Stimulated activated CD8-positive, alpha-beta memory T cell treated with anti-CD3 and anti-CD28 coated beads, Interleukin-2, amount 100 ng/mL, for 1 hour (primary cell): Measurements from ENCODE around the gene BMPER.

Source experiments
- DNase-seq, 2 donors: peaks; one replicate each; pipeline ENCODE4 v3.0.0-alpha.2; 2020; ENCODE audit warnings: low read depth in 2 of 2

BMPER gene

GRCh38 chr7:34091321-34091917 lies 186.1 kb downstream of the BMPER start:
- no peak for DNase-seq

DNA sequence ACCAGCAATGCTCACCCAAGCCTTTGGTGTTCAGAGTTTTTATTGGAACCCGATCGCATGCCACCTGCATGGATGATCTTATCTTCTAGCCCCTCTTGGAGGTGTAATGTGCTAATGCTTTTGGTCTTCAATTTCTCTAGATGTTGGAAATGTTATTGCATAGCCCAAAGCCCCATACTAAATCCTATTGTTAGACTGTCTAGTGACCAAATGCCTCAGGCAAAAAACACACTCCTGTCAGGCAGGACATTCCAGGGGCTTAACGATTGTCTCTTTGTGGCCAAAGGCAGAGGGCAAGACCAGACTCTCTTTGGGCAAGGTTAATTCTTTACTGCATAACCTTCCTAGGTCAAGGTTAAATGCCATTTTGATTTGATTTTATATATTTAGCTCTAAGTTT lies 187.9 kb downstream of the BMPER start:
- no peak for DNase-seq

- no peak for DNase-seq
Observed at GRCh38 chr7:34096198-34096651, 190.9 kb downstream of the BMPER start.

- DNase-seq = no peak
Observed at GRCh38 chr7:34096777-34097176, 191.4 kb downstream of the BMPER start.

DNA sequence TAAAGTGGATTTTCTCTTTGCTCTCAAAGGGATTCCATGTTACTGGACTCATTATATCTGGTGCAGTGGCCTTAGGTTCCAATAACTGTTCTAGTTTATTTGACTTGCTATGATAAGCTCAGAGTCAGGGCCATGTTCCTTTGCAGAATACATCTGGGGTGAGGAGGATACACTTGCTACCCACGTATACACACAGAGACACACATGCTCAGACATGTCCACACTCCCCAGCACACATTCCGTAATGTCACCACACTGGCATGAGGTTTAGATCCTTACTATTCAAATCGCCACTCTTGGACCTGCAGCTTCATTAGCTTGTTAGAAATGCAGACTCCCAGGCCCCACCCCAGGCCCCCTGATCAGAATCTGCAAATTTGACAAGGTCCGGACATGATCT lies 195.3 kb downstream of the BMPER start:
- DNase-seq = no peak

DNA sequence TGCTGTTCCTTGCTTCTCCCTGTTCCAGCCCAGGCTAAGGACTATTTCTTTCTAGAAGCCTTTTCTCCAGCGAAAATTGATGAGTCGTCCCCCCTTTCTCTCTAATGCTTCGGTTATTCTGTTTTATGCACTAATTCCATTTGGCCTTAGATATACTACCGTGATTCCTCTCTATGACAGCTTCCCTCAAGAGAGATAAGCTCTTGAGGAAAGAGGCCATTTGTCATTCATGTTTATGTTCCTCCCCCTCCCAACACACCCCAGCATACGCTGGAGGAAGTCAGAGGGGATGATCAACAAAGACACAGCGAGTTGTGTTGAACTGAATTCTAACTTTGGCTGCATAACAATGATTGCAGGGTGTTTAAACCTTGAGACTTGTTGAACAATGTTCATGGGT lies 198.8 kb downstream of the BMPER start:
- DNase-seq = no peak

GRCh38 chr7:34104992-34105391 lies 199.7 kb downstream of the BMPER start:
- no peak for DNase-seq

- no peak for DNase-seq
Observed at GRCh38 chr7:34107276-34107675, 201.9 kb downstream of the BMPER start.

GRCh38 chr7:34108165-34108564 lies 202.8 kb downstream of the BMPER start:
- DNase-seq = no peak

DNA sequence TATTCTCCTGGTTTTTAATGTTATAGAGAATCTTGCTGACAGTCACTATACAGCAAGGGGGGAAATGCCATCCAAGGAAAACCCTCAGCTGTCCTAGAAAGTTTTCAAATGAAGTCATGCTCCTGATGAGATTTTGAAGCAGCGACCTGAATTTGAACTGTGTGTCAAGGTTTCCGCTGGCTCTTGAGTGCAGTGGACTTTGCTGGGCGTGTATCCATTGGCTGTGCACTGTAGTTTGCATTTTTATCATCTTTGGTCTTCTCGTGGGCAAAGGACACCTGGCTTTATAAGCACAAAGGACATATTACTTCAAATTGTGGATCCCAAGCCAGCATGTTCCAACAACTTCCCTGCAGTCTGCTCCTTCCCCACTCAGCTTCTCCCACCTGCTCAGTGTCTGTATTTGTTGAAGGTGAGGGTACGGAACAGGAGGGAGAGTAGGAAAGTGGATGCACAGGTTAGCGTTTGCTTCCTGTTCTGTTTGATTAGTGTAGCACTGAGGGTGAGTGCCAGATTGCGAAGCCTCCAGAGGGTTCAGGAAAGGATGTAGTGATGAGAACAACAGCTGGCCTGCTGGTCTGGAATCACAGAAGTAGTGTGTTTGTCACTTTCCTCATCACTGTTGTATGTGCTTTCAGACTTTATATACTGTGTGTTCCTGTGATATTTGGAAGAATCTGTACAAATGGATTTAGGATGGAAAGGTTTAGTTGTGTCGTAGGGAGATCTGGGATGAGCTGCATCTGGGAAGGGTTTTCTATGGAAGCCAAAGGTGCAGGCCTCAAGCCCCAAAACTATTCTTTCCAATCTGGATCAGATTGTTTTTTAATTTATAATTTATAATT lies 204.8 kb downstream of the BMPER start:
- no peak for DNase-seq

GRCh38 chr7:34111031-34111430 lies 205.7 kb downstream of the BMPER start:
- DNase-seq = no peak

DNA sequence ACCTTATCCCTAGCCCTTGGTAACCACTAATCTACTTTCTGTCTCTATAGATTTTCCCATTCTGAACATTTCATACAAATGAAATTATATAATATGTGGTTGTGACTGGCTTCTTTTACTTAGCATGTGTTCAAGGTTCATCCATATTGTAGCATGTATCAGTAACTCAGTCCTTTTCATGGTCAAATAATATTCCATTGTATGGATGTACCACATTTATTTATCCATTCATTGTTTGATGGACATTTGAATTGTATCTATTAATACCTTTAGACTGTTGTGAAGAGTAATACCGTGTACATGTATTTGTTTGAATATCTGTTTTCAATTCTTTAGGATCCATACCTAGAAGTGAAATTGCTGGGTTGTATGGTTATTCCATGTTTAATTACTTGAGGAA lies 210.2 kb downstream of the BMPER start:
- DNase-seq = no peak

DNA sequence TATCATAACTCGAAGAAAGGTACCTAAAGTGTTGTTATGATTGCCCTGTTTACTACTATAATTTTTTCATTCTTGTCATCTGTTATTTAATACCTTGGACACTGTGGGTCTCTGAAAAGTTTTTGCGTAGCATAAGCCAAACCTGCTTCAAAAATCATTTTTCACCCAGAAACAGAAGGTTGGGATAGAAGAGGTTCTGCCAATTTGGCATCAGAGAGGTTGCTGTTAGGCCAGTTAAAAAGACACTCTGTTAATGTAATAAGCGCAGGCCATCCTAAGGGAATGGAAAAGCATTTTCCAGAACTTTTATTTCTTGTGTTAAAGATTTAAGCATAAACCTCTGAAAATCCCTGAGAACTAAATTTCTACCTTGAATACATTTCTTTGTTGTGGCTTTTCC lies 212.2 kb downstream of the BMPER start:
- DNase-seq = no peak

GRCh38 chr7:34121366-34121765 lies 216.0 kb downstream of the BMPER start:
- no peak for DNase-seq

DNA sequence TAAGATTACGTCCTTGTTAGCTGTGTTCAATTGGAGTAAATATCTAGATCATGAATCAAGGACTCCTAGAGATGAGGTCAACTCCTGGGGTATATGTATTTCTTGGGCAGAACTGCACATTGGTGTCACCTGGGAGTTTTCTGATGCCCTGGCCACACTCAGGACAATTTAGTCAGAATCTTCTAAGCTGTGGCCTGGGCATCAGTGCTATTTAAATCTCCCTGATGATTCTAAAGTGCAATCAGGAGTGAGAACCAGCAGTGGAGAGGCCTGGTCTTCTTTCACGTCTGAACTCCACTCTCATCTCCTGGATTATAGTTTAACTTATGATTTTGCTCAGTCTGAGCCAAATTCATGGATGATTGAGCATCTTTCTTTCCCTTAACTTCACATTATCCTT lies 218.0 kb downstream of the BMPER start:
- DNase-seq = no peak

- DNase-seq = no peak
Observed at GRCh38 chr7:34124765-34125164, 219.4 kb downstream of the BMPER start.

- no peak for DNase-seq
Observed at GRCh38 chr7:34128762-34129161, 223.4 kb downstream of the BMPER start.

- no peak for DNase-seq
Observed at GRCh38 chr7:34130558-34131295, 225.4 kb downstream of the BMPER start.

GRCh38 chr7:34131371-34131770 lies 226.0 kb downstream of the BMPER start:
- no peak for DNase-seq

- DNase-seq = no peak
Observed at GRCh38 chr7:34133356-34133982, 228.1 kb downstream of the BMPER start.

- no peak for DNase-seq
Observed at GRCh38 chr7:34133983-34134782, 228.8 kb downstream of the BMPER start.
